RWPE2 (cell line): ENCODE results near the gene LMX1B.

ENCODE experiments used
- ATAC-seq: fragments of 200-7000 bp; cut with Tn5 transposase; 3 replicates; pipeline ENCODE4 v1.9.1; 2021; ENCODE audit warnings: low read depth
- DNase-seq: peaks from one replicate; pipeline ENCODE4 v3.0.0-alpha.2; 2020; ENCODE audit warnings: low spot score
- H3K27ac ChIP-seq: fragments of 450-650 bp; 2 replicates; pipeline ENCODE4 v1.5.1; 2017; ENCODE audit warnings: mild to moderate bottlenecking; ENCODE audit not compliant: poor library complexity, severe bottlenecking
- H3K27me3 ChIP-seq: fragments of 250-450 bp; sonication (Bioruptor Pico); 2 replicates; pipeline ENCODE4 v1.5.1; 2021; ENCODE audit warnings: mild to moderate bottlenecking, moderate library complexity; ENCODE audit not compliant: insufficient read depth, poor library complexity, severe bottlenecking
- H3K36me3 ChIP-seq: fragments of 250-450 bp; sonication (Bioruptor Pico); 2 replicates; pipeline ENCODE4 v1.5.1; 2020; ENCODE audit warnings: low read depth, mild to moderate bottlenecking, moderate library complexity
- H3K4me1 ChIP-seq: fragments of 250-450 bp; sonication (Bioruptor Pico); 2 replicates; pipeline ENCODE4 v1.5.1; 2021; ENCODE audit warnings: mild to moderate bottlenecking, moderate library complexity; ENCODE audit not compliant: insufficient read depth, poor library complexity, severe bottlenecking
- H3K4me3 ChIP-seq: fragments of 250-450 bp; sonication (Bioruptor Pico); 2 replicates; pipeline ENCODE4 v1.5.1; 2021; ENCODE audit warnings: mild to moderate bottlenecking, moderate library complexity; ENCODE audit not compliant: severe bottlenecking
- H3K9me3 ChIP-seq: fragments of 250-450 bp; sonication (Bioruptor Pico); 2 replicates; pipeline ENCODE4 v1.5.1; 2021; ENCODE audit warnings: mild to moderate bottlenecking, moderate library complexity; ENCODE audit not compliant: severe bottlenecking
- TF ChIP-seq, protein P1 (sequence below): fragments of 450-650 bp; IDR thresholded peaks from one replicate; pipeline ENCODE4 v1.5.1; 2017; ENCODE audit warnings: mild to moderate bottlenecking, moderate library complexity; ENCODE audit not compliant: poor library complexity, severe bottlenecking

The LMX1B gene

DNA sequence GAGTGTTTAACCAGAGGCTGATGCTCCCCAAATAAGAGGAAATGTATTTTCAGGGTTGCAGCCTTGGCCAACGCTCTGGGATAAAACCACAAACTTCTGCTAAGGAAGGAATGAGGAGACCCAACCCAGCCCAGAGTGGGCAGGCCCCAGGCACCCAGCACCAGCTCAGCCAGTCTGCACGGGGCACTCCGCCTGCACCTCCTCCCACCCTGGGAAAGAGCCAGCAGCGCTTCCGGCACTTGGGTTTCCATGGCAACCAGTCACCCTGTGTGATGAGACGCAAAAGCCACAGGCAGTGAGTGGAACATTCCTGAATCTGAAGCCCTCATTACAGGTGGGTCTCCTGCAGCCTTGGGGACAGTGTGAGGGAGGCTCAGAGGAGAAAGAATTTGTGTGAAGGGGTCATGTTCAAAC lies 105.9 kb downstream of the LMX1B start:
- ATAC-seq (no peak; the same call in 2 of the 3 replicates), DNase-seq (no peak)
- TF ChIP-seq, protein P1, sequence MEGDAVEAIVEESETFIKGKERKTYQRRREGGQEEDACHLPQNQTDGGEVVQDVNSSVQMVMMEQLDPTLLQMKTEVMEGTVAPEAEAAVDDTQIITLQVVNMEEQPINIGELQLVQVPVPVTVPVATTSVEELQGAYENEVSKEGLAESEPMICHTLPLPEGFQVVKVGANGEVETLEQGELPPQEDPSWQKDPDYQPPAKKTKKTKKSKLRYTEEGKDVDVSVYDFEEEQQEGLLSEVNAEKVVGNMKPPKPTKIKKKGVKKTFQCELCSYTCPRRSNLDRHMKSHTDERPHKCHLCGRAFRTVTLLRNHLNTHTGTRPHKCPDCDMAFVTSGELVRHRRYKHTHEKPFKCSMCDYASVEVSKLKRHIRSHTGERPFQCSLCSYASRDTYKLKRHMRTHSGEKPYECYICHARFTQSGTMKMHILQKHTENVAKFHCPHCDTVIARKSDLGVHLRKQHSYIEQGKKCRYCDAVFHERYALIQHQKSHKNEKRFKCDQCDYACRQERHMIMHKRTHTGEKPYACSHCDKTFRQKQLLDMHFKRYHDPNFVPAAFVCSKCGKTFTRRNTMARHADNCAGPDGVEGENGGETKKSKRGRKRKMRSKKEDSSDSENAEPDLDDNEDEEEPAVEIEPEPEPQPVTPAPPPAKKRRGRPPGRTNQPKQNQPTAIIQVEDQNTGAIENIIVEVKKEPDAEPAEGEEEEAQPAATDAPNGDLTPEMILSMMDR: no peak
- Histone ChIP-seq H3K4me1 (peaks cover 6% of the 10 kb centered on the region), H3K27me3 (peaks cover 7% of the 10 kb centered on the region), H3K27ac (no peak overlapping the region), H3K9me3 (no peaks in the 10 kb centered on the region), H3K4me3 (no peak overlapping the region), H3K36me3 (no peaks in the 10 kb centered on the region)

DNA sequence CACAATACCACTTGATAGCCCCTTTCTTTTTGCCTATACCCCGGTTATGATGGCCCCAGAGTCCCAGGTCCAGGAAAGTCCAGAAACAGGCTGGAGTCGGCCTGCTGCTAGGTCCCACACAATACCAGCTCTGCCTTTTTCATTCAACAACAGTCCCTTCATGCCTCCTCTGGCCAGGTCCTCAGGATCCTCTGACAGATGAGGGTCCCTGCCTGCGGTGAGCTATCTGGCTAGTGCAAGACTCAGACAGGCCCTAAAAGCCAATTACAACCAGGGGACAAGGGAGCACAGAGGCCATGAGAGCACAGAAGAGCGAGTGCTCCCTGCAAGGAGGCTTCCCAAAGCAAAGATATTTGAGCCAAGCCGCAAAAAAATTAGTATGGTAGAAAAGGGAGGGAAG lies 106.3 kb downstream of the LMX1B start:
- H3K27ac ChIP-seq: no peak overlapping the region
- H3K4me1 ChIP-seq: peaks cover 6% of the 10 kb centered on the region
- TF ChIP-seq, protein P1: no peak
- H3K27me3 ChIP-seq: peaks cover 4% of the 10 kb centered on the region
- no peaks in the 10 kb centered on the region for H3K36me3 ChIP-seq
- ATAC-seq (no peak), DNase-seq (no peak)
- H3K9me3 ChIP-seq: no peaks in the 10 kb centered on the region
- H3K4me3 ChIP-seq: no peak overlapping the region

DNA sequence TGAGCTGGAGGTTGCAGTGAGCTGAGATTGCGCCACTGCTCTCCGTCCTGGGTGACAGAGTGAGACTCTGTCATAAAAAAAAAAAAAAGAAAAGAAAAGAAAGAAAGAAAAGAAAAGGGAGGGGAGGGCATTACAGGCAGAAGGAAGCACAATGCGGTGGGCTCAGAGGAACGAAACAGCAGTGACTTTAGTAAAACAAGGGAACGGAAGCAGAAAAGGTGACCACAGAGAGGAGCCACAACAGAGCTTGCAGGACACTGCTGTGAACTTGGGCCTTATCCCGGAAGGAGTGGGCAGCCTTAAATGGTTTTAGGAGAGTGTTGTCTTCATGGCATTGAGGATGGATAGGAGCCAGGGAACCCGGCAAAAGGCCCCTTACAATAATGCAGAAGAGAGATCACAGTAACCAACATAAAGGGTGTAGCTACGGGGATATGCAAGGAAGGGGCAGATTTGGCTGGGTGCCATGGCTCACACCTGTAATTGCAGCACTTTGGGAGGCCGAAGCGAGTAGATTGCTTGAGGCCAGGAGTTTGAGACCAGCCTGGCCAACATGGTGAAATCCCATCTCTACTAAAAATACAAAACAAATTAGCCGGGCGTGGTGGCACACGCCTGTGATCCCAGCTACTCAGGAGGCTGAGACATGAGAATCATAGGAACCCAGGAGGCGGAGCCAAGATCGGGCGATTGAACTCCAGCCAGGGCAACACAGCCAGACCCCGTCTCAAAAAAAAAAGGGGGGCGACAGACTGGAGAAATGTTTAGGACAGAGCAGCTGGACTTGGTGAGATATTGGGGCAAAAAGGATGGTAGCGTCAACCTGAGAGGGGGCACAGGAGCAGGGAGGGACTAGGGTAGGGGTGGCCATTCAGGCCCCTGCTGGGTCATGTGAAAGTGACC lies 107.2 kb downstream of the LMX1B start:
- TF ChIP-seq, protein P1: no peak
- Histone ChIP-seq H3K27ac (no peak overlapping the region), H3K4me3 (no peak overlapping the region)

DNA sequence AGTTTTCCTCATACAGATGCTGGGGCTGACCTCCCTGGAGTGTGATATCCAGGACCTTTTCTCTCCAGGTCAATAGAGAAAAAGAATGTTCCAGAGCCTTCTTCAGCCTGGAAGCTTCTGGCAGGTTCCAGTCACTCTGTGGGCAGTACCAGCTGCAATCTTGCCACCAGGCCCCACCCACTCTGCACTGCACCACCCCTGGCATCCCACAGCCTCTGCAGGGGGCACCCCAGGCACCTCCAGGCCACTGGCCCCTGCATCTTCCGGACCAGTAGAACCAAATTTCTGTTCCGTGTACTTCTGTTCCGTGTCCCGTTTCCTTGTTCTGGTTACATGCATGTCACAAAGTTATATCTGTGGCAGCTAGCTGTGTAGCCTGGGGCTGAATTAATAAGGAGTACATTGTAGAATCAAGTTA lies 107.8 kb downstream of the LMX1B start:
- ATAC-seq (no peak), DNase-seq (no peak)
- H3K9me3 ChIP-seq: no peaks in the 10 kb centered on the region
- H3K36me3 ChIP-seq: no peaks in the 10 kb centered on the region
- peaks cover 6% of the 10 kb centered on the region for H3K4me1 ChIP-seq
- H3K27me3 ChIP-seq: peaks cover 4% of the 10 kb centered on the region
- no peak overlapping the region for H3K27ac ChIP-seq
- no peak overlapping the region for H3K4me3 ChIP-seq
- TF ChIP-seq, protein P1: no peak

More for the DNA sequence above, 107.2 kb downstream of the LMX1B start:
- H3K4me1 ChIP-seq: peaks cover 6% of the 10 kb centered on the region
- H3K9me3 ChIP-seq: no peaks in the 10 kb centered on the region
- no peak for DNase-seq
- peaks cover 4% of the 10 kb centered on the region for H3K27me3 ChIP-seq
- ATAC-seq: no peak
- H3K36me3 ChIP-seq: no peaks in the 10 kb centered on the region
